Gastrocnemius medialis (tissue), 4 donors: ENCODE results near the gene GIMD1.

Source experiments
- CTCF ChIP-seq, 5 experiments: fragments of 450-650 bp in 3 of 5; fragments of 200-600 bp in 2 of 5; sonication (generic) in 2 of 5; IDR thresholded peaks in 4 of 5; conservative IDR thresholded peaks in 1 of 5; 1 replicate in 4 of 5; 2 replicates in 1 of 5; pipeline ENCODE4 v1.5.1; 2016 to 2019; ENCODE audit warnings: antibody characterized with exemption in 5 of 5, mild to moderate bottlenecking in 3 of 5, moderate library complexity in 3 of 5
- POLR2A ChIP-seq, 2 donors: fragments of 450-650 bp; IDR thresholded peaks; one replicate each; pipeline ENCODE4 v1.6.1; 2017; ENCODE audit warnings: antibody characterized with exemption in 2 of 2, mild to moderate bottlenecking in 2 of 2, moderate library complexity in 2 of 2

GRCh38 chr4:106358899-106359298 lies 9.7 kb downstream of the GIMD1 start:
- TF ChIP-seq CTCF (IDR thresholded peaks at IDR 0.05 in 4 of 5, conservative IDR thresholded peaks at IDR 0.05 in 1 of 5): no peak
- TF ChIP-seq POLR2A (IDR thresholded peaks at IDR 0.05): no peak
